Occipital lobe (tissue), 2 donors: Measurements from ENCODE around the gene ERP44. TPM values are rescaled to one million over a fixed set of nuclear protein-coding genes. Genes with fewer than 3 reads are reported as not detected.
"Not testable (repeated sequence)": the region's sequence is repeated elsewhere in the genome, so short reads cannot be mapped to it uniquely, and the experiment has no call there.

Source experiments
- DNase-seq: peaks from one replicate; lab custom pipeline; 2025; lab: John Stamatoyannopoulos, UW
- total RNA-seq: library from RNA; depleted of rRNA; stranded (reverse); fragments of >200 nt; gene quantifications from one replicate; pipeline ENCODE4 v1.2.3, GENCODE V29; 2014

ERP44 gene
- total RNA-seq, 1 donor from 2014 or later = 31.5 TPM

- DNase-seq = no peak
Measured at GRCh38 chr9:100013573-100013972, 85.2 kb downstream of the ERP44 start.

GRCh38 chr9:100012279-100012678 is 86.5 kb downstream of the ERP44 start:
- DNase-seq = no peak

DNA sequence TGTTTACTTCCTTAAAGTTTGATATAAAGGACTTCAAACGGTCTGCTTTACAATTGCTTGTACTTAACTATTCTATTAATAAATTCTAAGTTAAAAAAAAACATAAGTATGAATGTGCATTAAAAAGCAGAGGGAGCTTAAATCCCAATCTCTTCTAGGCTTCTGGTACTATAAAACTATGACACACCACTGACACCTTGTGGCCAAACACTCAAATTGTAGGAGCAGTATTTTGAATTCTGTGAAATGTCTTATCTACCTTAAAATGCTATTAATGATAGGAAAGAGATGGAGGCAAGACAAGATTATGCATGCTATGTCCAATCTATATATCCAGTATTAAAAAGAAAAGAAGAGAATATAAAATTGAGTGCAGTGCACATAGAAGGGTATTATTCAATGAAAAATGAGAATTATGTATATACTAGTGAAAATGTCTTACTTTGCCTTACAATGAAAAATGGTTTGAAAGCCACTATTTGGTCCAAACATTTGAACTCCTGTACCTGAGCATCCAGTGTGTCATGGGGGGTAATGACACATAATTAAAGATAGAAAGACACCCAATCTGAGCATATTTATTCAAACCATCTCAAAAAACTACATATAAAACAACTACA is 87.6 kb downstream of the ERP44 start:
- no peak for DNase-seq

GRCh38 chr9:99999797-100000196 is 99.0 kb downstream of the ERP44 start:
- DNase-seq = no peak

GRCh38 chr9:99998866-99999265 is 99.9 kb downstream of the ERP44 start:
- DNase-seq = no peak

GRCh38 chr9:99998266-99998665 is 100.5 kb downstream of the ERP44 start:
- peak; percentile 8 for DNase-seq

GRCh38 chr9:99990508-99990907 is 108.3 kb downstream of the ERP44 start:
- not testable (repeated sequence) for DNase-seq

- no peak for DNase-seq
Measured at GRCh38 chr9:99986642-99987041, 112.2 kb downstream of the ERP44 start.

GRCh38 chr9:99980598-99980997 is 118.2 kb downstream of the ERP44 start:
- no peak for DNase-seq

GRCh38 chr9:99978221-99978620 is 120.6 kb downstream of the ERP44 start:
- DNase-seq = no peak

DNA sequence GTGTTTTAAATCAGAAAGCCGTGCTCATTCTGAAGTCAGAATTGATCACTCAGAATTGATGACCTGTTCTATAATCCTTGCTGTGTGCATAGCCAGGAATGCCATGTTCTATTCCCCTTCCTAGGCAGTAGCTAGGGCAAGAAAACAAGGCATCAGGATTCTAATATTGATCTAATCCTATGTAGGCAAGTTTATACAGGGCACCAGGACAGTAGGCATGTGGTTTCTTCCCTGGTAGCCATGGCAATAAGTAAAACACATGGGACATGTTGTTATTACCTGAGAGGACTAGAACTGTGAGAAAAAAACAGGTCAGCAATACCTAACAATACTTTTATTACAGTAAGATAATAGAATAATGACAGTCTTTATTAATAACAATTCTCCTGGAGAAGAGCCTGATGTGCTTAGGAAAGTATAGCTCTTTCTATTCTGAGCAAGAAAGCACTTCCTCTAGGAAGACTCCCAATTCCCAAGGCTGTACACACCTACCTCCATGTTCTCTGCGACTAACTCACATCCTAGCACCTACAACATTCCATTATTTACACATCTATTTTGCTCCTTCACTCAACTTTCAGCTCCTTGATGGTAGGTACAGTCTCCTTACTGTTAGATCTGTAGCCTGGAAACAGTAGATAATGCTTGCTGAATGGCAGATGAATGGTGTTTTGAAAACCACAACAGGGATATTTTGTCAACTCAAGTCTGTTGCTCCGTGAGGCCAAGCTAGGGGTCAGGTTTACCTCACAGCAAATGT is 121.6 kb downstream of the ERP44 start:
- DNase-seq = no peak

DNA sequence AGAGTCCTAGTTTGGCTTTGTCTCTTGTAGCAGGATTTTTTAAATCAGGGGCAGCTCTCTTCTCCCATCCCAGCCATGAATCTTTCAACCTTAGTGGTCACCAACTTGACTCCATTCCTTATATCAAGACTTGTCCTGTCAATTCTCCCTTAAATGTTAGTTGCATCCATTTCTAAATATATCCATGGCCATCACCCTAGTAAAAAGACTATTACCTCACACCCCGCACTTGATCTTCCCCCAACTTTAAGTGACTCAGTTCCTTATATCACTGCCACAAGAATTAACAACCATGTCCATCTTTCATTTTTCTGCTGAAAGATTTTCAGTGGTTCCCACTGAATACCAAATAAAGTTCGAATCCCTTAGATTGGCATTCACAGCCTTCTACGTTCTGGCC is 125.3 kb downstream of the ERP44 start:
- DNase-seq = no peak

- no peak for DNase-seq
Measured at GRCh38 chr9:99971410-99971809, 127.4 kb downstream of the ERP44 start.

- DNase-seq = no peak
Measured at GRCh38 chr9:99970481-99970880, 128.3 kb downstream of the ERP44 start.

DNA sequence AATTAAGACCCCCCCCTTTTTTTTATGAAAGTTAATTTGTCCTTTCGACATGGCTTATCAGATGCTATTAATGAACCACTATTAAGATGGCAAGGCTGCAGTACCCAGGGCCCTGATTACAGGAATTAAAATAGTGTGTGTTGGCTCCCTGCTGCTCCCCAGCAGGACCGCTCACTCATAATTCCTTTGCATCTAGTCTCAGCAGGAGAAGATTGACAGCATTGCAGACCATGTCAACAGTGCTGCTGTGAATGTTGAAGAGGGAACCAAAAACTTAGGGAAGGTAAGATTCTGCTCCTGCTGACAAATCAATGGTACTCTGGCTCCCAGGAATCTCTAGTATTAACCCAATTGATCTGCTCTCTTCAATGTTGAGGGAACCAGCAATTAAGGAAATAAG is 131.3 kb downstream of the ERP44 start:
- DNase-seq = no peak

- DNase-seq = no peak
Measured at GRCh38 chr9:99966716-99967115, 132.1 kb downstream of the ERP44 start.

GRCh38 chr9:99966001-99966400 is 132.8 kb downstream of the ERP44 start:
- no peak for DNase-seq

DNA sequence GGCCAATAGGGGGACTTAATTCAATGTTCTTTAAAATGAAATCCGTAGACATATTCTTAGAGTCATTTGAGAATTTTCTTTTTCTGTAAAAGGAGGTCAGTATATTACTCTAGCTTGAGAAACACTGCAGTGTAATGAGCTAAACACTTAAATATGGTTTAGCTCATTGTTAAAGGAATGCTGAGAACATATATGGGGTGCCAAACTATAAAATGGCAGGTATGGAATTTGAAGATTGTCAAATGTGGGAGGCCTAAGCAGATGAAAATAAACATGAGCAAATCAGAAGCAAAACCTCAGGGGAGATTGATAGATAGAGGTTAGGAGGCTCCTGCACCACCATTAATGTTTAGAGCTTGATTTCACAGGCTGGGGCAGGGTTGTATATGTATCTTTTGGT is 134.5 kb downstream of the ERP44 start:
- DNase-seq = no peak

- DNase-seq = no peak
Measured at GRCh38 chr9:99962680-99963261, 136.0 kb downstream of the ERP44 start.

DNA sequence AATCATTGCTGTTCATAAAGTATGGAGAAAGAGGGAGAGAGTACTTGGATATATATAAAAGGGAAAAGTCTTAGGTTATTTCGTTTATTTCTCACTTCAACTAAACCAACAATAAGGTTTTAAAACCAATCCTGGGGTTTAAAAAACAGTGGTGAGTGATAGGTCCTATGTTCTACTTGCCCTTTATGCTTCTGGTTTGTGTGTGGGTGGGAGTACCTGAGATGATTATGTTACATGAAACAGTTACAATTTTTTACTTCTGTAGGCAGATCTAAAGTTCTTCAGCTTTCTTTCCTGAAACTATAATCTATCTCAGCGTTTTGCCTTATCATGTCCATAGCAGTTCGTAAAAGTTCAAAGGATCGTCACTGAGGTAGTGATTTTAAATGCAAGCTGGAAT is 143.2 kb downstream of the ERP44 start:
- no peak for DNase-seq

GRCh38 chr9:99954819-99955218 is 144.0 kb downstream of the ERP44 start:
- no peak for DNase-seq

DNA sequence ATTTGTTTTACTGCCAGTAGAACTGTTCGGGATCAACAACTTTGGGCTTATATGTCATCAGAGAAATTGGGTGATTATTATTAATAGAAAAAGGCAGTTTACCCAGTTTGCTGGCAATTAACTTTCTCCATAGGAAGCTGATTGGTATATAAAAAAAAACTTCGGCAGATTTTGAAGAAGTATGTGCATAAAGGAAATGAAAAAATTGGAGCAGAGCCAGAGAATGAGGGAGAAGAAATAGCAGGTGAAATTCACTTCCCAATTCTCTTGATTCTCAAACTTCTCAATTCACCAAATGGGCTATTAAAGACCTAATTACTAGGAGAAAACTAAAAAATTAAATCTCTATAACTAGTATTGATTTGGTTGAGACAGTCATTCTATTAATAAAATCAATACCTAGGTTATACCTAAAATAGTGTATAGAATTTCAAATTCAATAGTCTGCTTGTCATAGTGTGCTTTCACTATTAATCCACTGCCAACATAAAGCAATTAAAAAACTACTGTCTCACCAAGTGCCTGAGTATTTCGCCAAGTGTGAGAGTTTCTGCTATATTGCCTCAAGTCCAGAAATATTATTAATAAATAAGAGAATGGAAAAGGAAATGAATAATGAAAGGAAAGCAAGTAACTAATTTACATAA is 144.8 kb downstream of the ERP44 start:
- no peak for DNase-seq
